Suppressor macrophage treated with lipopolysaccharide for 1 hour (primary cell): ENCODE data around the gene NFKBIE.
"Not testable (repeated sequence)": the region's sequence is repeated elsewhere in the genome, so short reads cannot be mapped to it uniquely, and the experiment has no call there.

ENCODE experiments used
- DNase-seq, 3 donors: peaks; one replicate each; pipeline ENCODE4 v3.0.0-alpha.2; 2020 to 2022

Gene NFKBIE, protein sequence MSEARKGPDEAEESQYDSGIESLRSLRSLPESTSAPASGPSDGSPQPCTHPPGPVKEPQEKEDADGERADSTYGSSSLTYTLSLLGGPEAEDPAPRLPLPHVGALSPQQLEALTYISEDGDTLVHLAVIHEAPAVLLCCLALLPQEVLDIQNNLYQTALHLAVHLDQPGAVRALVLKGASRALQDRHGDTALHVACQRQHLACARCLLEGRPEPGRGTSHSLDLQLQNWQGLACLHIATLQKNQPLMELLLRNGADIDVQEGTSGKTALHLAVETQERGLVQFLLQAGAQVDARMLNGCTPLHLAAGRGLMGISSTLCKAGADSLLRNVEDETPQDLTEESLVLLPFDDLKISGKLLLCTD

DNA sequence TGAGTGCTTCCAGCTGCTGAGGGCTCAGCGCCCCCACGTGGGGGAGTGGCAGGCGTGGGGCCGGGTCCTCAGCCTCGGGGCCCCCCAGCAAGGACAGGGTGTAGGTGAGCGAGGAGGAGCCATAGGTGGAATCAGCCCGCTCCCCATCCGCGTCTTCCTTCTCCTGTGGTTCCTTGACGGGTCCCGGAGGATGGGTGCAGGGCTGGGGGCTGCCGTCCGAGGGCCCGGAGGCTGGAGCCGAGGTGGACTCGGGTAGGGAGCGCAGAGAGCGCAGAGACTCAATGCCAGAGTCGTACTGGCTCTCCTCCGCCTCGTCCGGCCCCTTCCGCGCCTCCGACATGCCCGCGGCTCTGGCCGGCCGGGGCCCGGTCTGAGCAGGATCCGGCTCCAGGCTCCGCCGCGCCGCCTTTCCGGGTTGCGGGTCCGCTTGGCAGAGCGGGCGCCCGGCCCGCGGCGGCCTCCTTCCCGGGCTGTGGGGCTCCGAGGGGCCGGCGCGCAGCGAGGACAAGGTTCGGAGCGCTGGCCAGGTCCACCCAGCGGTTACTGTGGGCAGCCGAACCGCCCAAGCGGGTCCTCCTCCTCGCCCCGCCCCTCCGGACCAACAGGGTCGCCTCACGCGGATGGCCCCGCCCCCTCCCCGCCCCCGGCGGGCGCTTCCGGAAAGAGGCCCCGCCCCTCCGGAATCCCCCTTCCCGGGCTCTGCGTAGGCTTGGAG is at the start of gene NFKBIE:
NFKBIE (minus strand) TSS at position 545 of the 715 bp plus-strand sequence; CDS start at position 340, 205 bp downstream.
- DNase-seq = peak; percentile 98 to 100 (median 99)

DNA sequence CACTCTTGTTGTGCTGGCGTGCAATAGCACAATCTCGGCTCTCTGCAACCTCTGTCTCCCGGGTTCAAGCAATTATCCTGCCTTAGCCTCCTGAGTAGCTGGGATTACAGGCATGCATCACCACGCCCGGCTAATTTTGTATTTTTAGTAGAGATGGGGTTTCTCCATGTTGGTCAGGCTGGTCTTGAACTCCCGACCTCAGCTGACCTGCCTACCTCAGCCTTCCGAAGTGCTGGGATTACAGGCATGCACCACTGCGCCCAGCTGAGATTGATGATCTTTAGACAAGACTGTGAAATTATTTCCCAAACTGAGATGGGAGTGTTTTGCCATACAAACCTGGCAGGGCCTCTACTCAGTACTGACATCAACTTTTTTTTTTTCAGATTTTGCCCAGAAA is 49.3 kb upstream of the NFKBIE start:
- not testable (repeated sequence) for DNase-seq

DNA sequence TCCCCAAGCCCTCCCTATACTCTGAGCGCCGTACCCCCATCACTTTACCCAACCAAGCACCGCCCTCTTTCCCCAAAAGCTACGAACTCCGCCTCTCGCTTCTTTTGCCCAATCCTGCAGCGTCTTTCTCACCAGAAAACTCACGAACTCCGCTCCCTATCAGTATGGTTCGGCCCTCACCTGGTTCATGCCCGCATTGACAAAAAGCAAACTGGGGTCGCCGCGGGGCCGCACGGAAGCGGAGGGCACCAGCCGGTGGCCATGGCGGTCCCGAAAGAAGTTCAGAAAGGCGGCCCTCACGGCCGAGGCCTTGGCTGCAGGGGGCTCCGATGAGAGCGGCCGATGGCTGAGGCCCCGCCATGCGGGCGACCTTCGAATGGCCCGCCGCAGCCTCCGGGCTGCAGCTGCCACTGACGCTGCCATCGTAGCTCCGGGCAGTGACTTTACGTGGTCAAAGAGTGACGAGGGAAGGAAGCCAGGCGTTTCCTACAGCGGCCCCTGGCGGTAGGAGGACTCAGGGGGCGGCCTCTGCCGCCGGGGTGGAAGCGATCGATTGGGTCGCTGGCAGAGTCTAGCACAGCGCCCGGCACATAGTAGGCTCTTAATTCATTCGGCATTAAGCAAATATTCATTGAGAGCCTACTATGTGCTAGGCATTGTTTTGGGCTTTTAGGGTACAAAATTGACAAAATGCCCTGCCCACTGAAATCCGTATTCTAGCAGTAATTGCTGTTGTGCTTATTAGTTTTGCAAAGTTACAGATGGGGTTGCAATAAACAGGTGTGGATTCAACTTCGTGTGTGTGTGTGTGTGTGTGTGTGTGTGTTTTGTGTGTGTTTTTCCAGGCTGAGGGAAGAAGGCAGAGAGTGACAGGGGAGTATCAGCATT is 47.8 kb upstream of the NFKBIE start, which contains the start of gene AARS2:
AARS2 (minus strand) TSS at position 447 of the 888 bp plus-strand sequence; CDS start at position 423, 24 bp downstream.
- DNase-seq = peak; percentile 92 to 97 (median 95)

DNA sequence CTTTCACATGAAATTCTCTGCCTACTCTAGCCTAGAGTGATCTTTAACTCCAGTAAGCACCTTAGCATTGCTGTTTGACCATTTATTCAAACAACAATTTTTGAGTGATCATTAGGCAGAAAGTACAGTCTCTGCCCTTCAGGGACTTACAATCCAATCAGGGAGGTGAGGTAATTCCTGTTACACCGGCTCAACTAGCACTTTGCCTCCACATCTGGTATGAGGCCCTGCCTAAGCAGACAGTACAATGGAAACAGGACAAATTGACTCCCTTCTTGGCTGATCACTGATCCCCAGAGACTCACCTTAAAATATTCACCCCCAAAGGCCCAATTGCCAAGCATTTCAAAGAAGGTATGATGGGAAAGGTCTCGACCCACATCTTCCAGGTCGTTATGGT is 46.4 kb upstream of the NFKBIE start:
- no peak for DNase-seq

DNA sequence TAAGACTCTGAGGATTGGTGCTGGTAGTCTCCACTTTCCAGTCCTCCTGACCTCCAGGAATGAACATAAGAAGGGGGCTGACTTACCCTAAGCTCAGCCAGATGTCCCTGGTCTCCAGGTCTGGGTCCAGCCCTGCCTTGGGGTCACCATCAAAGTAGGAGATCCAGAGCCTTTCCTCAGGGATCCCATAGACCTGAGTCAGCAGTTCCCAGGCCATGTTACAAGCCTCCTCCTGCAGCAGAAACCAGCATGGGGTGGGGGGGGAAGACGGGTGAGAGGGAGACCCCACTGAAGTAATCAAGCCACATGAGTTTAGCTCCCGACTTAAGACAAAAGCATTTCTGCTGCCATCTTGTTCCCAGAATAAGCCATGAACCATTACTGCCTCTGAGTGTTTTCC is 46.0 kb upstream of the NFKBIE start:
- no peak for DNase-seq

DNA sequence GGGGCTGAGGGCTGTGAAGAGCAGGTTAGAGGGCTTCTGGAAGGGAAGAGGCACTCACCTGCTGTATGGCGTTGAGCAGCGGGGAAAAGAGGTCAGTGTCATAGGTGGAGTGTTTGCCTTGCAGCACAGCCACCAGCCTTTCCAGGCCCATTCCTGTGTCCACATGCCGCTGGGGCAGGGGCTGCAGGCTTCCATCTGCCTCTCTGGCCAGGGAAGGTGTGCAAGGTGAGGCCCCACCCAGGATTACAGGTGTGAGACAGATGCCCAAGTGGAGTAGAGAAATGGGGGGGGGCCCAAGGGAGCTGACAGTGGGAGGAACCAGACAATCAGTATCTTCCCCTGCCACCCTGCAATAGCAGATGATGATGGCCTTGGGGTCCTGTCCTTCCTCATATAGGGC is 44.9 kb upstream of the NFKBIE start:
- no peak for DNase-seq

DNA sequence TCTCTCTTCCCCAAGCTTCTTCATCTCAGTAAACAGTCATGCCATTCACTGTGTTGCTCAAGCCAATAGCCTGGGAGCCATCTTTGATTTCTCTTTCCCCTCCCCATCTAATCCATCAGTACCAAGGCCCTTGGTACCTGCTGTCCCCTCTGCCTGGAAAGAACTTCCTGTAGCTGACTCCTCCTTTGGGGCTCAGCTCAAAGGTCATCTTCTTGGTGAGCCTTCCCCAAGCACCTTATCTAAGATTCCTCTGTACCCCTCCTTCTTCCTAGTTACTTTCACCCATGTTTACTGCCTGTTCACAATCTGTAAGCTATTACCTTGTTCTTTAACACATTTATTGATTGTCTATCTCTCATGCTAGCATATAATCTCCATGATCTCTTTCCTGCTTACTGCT is 44.3 kb upstream of the NFKBIE start:
- DNase-seq = no peak

DNA sequence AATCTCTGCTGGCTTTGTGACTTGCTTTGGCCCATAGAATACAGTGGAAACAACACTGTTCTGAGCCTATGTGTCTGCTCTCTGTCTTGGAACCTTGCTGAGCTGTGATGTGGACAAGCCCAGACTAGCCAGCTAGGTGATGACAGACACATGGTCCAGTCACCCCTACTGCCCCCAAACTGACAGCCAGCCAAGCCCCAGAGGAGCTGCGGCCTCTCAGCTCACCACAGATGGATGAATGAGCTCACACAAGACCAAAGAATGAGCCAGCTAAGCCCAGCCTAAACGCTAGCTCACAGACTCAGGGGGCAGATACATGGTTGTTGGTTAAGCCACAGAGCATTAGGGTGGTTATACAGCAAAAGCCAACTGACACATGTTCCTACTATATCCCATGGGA is 43.7 kb upstream of the NFKBIE start:
- no peak for DNase-seq

DNA sequence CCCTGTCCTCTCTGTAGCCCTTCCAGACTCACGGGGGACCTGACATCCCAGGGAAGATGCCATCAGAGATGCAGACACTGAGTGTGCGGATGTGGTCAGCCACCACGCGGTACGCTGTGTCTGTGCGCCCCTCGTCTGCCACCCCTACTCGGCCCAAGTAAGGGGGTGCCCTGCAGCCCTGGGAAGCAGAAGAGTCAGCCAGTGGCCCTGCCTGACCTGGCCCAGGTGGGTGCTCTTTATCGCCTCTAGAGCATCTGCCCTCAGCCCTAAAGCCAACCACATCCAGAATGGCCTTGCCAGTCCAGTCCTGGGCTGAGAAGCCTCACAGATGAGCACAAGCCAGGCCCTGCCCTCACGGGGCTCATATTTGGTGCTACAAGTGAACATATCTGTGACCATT is 41.9 kb upstream of the NFKBIE start:
- no peak for DNase-seq

DNA sequence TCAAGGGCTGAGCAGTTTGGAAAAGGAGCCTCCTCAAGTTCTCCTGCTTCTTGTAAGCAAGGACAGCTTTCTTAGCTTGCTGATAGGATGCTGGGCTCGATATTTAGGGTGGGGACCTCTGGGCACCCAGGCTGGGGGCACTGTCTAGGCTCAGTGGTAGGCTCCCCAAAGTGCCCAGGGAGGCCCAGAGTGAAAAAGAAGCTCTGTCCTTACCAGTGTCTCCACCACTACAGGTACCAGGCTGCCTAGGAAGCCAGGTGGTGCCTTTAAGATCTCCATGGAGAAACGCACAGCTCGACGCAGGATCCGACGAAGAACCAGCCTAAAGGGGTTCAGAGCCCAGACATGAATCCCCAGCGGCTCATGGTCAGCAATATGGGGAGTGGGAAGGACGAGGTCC is 41.4 kb upstream of the NFKBIE start:
- no peak for DNase-seq

DNA sequence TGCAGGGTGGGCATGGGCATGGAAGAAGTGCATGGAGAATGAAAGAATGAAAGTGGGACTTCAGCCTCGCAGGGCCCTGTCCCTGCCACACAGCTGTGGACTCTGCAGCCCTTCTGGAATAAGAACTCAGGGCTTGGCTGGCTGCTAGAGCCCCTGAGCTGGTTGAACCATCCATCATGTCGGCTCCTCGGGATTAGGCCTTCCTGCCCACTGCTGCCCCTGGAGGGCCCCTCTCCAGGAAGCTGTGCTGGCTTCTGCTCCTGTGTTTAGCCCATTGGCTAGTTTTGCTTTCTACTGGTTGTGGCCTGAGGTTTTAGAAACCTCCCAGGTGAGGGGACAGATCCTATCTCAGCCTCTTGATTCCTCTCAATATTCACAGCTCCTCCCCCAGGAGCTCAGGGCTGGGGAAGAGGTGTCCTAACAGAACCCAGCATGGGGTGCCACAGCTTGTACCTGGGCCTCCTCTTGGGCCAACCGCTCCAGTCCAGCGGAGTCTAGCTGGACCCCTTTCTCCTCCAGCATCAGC is 39.9 kb upstream of the NFKBIE start:
- no peak for DNase-seq

DNA sequence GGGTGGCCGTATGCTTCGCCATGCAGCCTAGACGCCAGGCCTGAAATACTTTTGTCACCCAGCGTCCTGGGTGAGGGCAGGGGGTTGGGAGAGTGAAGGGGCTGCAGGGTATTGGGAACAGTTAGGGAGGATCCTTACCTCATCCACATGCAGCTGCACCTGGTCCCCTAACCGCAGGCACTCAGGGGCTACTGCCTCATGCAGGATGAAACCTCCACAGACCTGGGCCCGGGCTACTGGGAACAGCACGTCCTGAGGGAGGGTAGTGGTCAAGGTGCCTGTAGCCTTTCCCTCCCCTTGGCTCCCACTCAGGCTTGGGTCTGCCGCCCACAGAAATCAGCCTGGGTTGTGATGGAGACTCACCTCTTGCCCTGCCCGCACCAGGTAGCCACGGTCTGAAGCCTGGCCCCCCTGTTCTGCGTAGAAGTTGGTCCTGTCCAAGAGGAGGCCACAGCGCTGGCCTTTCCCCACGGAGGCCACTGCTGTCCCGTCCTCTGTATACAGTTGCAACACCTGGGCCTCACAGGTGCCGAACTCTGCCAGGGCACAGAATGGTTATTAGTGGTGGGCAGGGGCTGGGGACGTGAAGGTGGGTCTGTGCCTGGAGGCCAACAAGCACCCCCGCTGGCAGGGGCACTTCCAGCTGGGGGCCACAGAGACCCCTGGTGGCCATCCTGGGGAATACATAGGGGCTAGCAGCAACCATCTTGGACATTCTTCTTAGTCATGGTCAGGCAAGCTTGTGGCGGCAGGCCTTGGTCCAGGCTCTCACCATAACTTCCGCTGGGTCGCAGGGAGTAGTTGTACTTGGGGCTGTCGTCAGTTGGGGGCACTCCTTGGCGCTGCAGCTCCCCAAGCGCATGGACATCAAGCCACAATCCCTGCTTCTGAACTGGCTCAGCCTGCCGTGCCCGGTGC is 39.2 kb upstream of the NFKBIE start:
- peak; percentile 64 to 74 (median 65) for DNase-seq

DNA sequence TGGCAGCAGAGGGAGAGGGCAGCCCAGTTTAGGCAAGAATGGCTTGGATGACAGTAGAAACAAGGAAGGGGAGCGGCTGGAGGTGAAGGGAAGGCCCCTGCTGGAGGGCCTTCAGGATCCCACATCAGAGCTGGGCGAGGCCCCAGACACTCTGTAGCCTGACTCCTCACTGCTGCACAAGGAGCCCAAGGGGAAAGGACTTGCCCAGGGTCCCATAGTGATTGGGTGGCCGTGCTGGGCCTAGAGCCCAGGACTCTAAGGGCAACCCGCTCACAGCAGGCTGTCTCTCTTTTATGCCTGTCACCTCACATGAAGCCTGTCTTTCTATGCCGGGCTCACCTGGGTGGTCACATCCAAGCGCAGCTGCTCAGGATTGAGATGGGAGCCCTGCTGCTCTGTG is 38.5 kb upstream of the NFKBIE start:
- no peak for DNase-seq

DNA sequence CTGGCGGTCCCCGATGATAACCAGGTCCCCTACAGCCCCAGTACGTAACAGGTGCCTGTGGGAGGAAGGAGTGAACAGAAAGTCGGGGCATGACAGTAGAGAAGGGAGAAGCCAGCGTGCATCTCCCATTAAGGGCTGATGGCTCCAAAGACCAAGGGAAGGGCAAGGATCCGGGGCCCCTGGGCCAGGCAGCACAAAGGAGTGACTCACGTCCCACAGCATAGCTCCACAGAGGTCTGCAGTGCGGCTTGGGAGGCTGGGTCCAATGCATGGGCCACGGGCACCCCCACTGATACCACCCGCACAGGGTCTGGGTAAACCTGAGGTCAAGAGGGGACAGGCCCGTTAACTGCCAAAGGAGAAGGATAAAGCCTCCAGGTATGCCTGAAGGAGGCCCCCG is 37.5 kb upstream of the NFKBIE start:
- DNase-seq = no peak

DNA sequence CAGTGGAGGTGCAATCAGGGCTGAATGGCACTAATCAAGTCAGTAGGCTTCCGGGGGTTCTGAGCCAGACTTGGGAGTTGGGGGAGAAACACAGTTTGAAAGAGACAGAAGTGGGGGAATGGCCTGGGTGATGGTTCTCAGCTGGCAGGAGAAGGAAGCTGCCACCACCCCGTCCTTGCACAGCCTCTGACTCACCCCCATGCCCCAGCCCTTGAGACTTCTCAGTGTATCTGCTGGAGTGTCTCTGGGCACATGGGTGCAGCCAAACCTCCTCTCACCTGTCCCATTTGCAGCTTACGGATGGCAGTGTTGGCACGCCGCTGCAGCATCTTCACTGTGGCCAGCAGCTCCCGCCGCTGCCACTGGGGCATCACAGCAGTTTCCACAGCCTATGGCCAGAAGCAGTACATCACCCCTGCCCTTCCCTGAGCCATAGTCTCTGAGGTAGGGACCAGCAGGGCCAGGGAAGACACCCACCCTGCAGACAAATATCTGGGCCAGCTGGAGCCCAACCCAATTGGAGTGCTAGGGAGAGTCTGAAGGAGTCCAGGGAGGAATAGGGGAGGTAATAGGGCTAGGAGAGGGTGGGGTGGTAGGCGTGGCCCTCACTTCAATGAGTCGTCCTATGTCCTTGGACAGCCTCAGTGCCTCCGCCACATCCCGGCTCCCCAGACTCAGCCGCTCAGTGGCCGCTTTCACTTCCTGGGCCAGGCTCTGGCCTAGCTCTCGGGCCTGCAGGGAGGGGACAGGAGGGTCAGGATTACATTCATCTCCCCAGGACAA is 36.6 kb upstream of the NFKBIE start:
- no peak for DNase-seq

DNA sequence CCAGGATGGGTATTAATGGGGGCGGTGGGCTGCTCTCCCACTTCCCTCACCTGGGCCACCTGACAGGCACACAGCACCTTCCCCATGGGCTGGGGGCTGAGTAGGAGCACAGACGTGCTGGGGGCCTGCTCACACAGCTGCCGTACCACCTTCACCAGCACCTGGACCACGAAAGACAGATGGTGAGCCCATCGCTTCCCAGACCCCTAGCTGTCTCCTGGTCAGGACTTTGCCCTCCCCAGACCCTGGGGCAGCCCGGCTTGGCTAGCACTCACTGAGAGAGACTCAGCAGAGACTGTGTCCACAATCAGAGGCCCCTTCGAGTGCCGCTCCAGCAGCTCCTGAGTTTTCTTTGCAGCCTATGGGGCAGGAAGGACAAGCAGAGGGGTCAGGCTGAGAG is 35.8 kb upstream of the NFKBIE start:
- DNase-seq = no peak

DNA sequence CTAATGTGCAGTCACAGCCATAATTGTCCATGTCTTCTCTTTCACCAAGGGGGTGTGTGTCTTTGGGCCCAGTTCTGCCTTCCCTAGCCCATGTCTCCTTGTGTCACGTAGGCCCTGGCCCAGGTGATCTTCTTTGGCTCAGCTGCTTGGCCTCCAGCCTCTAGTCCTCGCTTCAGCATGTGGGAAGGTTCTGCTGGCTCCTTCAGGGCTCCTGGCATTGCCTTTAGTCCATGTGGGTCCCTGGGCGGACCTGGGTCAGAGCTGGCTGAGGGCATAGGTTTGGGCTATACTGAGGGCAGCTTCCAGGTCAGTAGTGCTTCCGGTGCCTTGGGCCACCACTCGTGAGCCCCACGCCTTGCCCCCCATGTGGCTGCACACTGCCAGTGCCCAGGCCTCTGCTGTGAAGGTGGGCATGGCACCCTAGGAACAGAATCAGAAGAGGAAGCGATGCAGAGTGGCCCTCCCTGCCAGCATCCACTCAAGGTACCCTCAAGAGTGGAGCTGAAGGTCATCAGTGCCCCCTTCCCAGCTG is 35.0 kb upstream of the NFKBIE start:
- DNase-seq = no peak

DNA sequence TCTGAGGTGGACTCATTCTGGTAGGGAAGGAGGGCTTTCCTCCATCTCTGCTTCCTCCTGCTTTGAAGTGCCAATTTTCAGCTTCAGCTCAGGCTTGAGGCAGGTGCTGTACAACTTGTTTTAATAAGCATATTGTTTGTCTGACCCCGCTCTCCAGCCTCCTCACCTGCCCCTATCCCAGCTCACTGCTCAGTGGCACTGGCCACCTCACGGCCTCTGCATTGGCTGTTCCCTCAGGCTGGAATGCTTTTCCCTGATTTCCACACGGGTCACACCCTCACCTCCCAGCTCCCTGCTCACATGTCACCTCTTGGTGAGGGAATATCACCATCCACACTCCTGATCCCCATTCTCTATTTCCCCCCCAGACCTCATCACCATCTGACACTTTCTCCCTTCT is 33.5 kb upstream of the NFKBIE start:
- no peak for DNase-seq

DNA sequence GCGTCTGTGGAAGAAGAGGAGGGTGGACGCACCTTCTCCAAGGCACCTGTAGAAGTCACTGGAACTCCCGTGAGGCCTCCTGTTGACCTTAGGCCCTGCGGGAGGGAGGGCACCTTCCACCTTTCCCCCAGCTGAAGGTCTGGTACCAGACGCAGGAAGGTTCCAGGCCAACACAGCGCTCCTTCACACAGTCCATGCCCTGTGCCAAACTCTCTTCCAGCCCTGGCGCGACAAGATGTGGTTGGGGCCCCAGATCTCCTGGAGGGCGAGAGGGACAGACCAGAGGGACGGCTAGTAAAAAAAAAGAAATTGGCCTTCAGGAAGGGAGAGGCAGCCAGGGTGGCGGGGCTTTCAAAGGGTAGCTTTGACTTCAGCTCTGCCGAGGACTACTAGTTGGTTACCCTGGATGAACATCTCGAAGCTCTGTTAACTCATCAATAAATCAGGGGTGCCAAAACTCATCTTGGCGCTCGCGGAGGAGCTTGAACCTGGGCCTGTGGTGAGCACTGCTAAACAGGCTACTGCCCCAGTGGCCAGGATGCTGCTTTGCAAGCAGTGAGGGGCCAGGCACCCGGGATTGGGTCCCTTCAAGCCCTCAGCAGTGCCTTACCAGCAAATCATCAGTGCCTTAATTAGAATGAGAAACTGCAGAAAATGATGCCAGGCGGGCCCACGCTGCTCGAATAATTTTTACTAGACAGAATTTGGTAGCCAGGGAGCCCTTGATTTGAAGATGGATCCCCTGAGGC is 32.9 kb upstream of the NFKBIE start:
- DNase-seq = no peak
